ENCODE data around the gene EPB41L4B. TPM values are rescaled to one million over a fixed set of nuclear protein-coding genes. Genes with fewer than 3 reads are reported as not detected.

Gene EPB41L4B
- 17.4 and 19.0 TPM in 2 replicates for total RNA-seq

DNA sequence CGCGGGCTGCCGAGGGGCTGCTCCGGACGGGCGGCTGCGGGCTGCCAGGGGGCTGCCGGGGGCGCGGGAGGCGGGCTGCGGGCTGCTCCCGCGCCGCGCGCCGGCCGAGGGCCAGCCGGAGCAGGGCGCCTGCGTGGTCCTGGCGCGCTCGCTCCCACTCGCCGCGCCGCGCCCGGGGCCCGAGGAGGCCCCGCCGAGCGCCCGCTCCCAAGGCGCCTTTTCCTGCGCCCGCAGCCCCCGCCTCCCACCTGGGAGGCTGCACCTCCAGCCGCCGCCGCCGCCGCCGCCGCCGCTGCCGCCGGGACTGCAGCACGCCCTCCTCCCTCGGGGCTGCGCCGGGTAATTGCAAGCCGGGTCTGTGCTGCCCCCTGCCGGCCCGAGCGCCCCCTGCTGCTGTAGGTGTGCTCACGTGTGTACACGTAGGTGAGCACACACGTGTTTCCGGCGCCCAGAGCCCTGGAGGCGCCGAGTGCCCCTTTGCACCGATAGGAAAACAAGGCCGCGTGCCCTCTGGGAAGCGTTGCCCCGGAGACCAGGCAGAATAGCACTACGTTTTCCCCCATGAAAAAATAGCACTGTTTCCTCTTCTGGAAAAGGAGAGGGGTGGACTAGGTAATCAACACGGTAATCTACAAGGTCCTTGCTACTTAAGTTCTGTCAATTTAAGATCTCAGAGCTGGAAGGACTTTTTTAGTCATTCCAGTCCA lies at the start of gene EPB41L4B:
TSS of gene EPB41L4B (minus strand) at position 318 of the 707 bp plus-strand sequence. CDS start 613 bp downstream, outside the sequence.

GRCh38 chr9:109166771-109167601 lies 153.9 kb downstream of the EPB41L4B start, which contains the start of gene FRRS1L:
FRRS1L (minus strand) TSS chr9:109167249; CDS start chr9:109167138, 111 bp downstream.

Other genes starting within 250 kb of the EPB41L4B start
- 26.9 and 29.7 TPM in 2 replicates for gene TMEM245, start 201.1 kb downstream of the EPB41L4B start, total RNA-seq
- gene FRRS1L, start 153.8 kb downstream of the EPB41L4B start, total RNA-seq = 0.07 TPM in 1 of 2 replicates, not detected in the other
- 13.4 and 15.9 TPM in 2 replicates for gene PTPN3, start 177.2 kb upstream of the EPB41L4B start, total RNA-seq

Measured in airway epithelial cell (primary cell).